ENCODE data around the gene LIX1L. TPM values are rescaled to one million over a fixed set of nuclear protein-coding genes. Genes with fewer than 3 reads are reported as not detected.

LIX1L gene
- total RNA-seq, 2 experiments from 2014 or later, result 21.4 to 21.5 TPM

DNA sequence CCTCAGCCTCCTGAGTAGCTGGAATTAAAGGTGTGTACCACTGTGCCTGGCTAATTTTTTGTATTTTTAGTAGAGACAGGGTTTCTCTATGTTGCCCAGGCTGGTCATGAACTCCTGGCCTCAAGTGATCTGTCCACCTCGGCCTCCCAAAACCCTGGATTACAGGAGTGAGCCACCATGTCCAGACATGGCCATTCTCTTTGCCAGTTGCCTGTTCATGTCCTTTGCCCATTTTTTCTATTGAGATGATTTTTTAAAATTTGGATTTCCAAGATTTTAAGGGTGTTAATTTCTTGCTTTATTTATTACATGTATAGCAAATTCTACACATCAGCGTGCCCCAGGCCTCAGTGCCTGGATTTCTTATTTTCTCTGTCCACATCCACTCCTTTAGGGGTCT lies 9.5 kb upstream of the LIX1L start:
- intact Hi-C loops (cut with DNase I, micrococcal nuclease), result loop anchor here in 1 of 2 experiments (5.0 kb wide), 1 partner anchor 140 kb away; no protein-coding TSS in a partner anchor
- Mint-ChIP-seq H3K27ac (no peak overlapping the region), H3K9me3 (no peaks in the 10 kb centered on the region), H3K4me3 (peak overlapping the region; percentile 73), H3K27me3 (no peaks in the 10 kb centered on the region), H3K36me3 (ENCODE audit: low read depth) (peaks cover 15% of the 10 kb centered on the region), H3K4me1 (ENCODE audit: low read depth) (peaks cover 44% of the 10 kb centered on the region)
- Histone ChIP-seq H3K4me3 (ENCODE audit: low read length) (no peak overlapping the region), H3K27me3 (ENCODE audit: control insufficient read depth in 1 of 2, insufficient read depth in 2 of 2, low read length in 2 of 2) (no peaks in the 10 kb centered on the region), H3K36me3 (ENCODE audit: insufficient read depth, low read length) (no peaks in the 10 kb centered on the region), H3K4me1 (ENCODE audit: insufficient read depth, low read length) (peaks cover 28% of the 10 kb centered on the region), H3K27ac (ENCODE audit: low read depth in 1 of 2, low read length in 2 of 2) (no peak overlapping the region), H3K9me3 (ENCODE audit: control insufficient read depth in 1 of 2, insufficient read depth in 1 of 2, low read length in 2 of 2) (peaks cover 0 to 4% of the 10 kb centered on the region in 2 experiments)
- DNase-seq (no peak), ATAC-seq (ENCODE audit: poor library complexity) (no peak)
- ChIA-PET POLR2A (interaction anchor here (1.1 to 6.2 kb wide), 4 partner anchors 11 to 48 kb away, joined by 4 to 154 read pairs (median 76); partner anchors contain the start of genes LIX1L, RBM8A and TXNIP), CTCF (interaction anchor here (1.2 to 5.4 kb wide), 4 partner anchors 10 to 40 kb away, joined by 3 to 40 read pairs (median 14); partner anchors contain the start of genes LIX1L and RBM8A)
- TF ChIP-seq CTCF (IDR thresholded peaks at IDR 0.05), result no peak

DNA sequence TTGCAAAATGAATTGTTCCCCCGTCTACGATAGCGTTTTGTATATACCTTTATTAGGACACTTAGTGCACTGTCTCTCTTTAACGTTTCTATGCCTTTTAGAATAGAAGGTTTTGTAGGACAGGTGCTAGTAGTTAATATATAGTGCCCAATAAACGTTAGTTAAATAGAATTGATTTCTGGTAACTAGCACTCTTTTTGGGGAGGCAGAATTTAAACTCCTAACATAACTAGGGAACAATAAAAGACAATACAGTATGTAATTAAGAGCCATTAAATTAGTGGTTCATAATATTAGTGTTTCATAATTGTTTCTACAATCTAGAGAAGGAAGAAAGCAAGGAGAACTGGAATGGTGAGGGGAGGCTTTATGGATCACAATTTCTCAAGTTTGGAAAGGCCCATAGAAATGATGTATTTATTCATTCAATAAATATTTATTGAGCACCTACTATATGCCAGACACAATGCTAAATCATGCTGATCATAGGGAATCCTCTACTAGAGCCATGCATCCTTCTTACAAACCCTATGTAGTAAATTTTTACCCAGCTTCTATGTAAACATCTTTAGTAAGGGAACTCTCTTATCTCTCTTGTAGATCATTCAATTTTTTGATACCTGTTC lies 7.4 kb upstream of the LIX1L start:
- H3K27me3 ChIP-seq (ENCODE audit: control insufficient read depth in 1 of 2, insufficient read depth in 2 of 2, low read length in 2 of 2), result no peaks in the 10 kb centered on the region
- no peak for TF ChIP-seq CTCF (IDR thresholded peaks at IDR 0.05)
- peaks cover 48% of the 10 kb centered on the region for H3K4me1 ChIP-seq (ENCODE audit: insufficient read depth, low read length)
- Mint-ChIP-seq H3K9me3 (no peaks in the 10 kb centered on the region), H3K4me3 (peak overlapping the region; percentile 94), H3K27ac (peak overlapping the region; percentile 94), H3K4me1 (ENCODE audit: low read depth) (peaks cover 48% of the 10 kb centered on the region), H3K36me3 (ENCODE audit: low read depth) (peaks cover 15% of the 10 kb centered on the region), H3K27me3 (no peaks in the 10 kb centered on the region)
- H3K36me3 ChIP-seq (ENCODE audit: insufficient read depth, low read length), result no peaks in the 10 kb centered on the region
- ChIA-PET POLR2A (interaction anchor here (0.6 to 6.2 kb wide), 20 partner anchors 9 to 120 kb away, joined by 3 to 154 read pairs (median 9); partner anchors contain the start of genes LIX1L, NUDT17, PEX11B and PIAS3), CTCF (interaction anchor here (1.8 to 5.4 kb wide), 3 partner anchors 14 to 42 kb away, joined by 14 to 40 read pairs (median 21); partner anchors contain the start of gene RBM8A)
- H3K4me3 ChIP-seq (ENCODE audit: low read length), result peak overlapping the region; percentile 72
- intact Hi-C loops (cut with DNase I, micrococcal nuclease), result loop anchor here in 1 of 2 experiments (2.0 to 5.0 kb wide), 2 partner anchors 38 to 138 kb away; partner anchors contain the start of gene RBM8A
- ATAC-seq (ENCODE audit: poor library complexity) (no peak), DNase-seq (no peak)
- peak overlapping the region; percentile 58 to 59 for H3K27ac ChIP-seq (ENCODE audit: low read depth in 1 of 2, low read length in 2 of 2)
- H3K9me3 ChIP-seq (ENCODE audit: control insufficient read depth in 1 of 2, insufficient read depth in 1 of 2, low read length in 2 of 2), result peaks cover 0 to 4% of the 10 kb centered on the region in 2 experiments

DNA sequence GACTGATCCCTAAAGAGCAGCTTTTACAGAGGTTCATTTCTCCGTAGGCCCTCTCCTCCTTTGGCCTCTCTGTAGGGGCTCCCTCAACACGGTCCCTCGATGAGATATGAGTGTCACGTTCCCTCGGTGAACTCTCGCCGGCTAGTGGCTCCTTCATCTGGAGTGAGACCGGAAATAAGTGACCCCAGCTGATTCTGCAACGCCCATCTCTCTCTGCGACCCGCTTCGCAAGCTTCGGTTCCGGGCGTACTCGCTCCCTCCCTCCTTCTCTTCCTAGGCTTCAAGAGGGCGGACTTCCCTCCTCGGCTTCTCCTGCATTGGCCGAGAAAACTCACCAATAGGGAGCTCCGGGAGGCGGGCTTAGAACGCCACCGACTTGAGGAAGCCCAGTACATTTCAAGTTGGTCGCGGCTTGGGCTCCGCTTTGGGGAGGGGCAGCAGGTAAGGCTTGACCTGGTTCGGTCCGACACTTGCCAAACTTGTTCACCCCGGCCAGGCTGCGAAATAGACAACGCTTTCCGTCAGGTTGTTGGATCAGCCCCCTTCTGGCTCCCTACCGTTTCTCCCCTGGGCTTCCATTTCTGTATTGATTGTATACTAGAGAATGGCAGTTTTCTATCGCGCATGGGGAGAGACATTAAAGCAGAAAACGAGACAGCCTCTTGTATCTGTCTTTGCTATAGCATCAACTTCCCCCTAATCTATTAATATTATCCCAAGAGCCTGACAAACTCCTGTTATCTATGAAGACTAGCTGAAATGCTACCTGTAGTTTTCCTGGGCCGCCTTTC lies 6.7 kb upstream of the LIX1L start, which contains the start of the genes ANKRD34A and POLR3GL:
Gene ANKRD34A (minus strand): TSS at position 248 of the 791 bp plus-strand sequence. CDS start 2,816 bp downstream, outside the sequence.
Gene POLR3GL (plus strand): TSS at position 363 of the 791 bp plus-strand sequence. CDS start 10,176 bp downstream, outside the sequence.
- Histone ChIP-seq H3K36me3 (ENCODE audit: insufficient read depth, low read length) (no peaks in the 10 kb centered on the region), H3K27me3 (ENCODE audit: control insufficient read depth in 1 of 2, insufficient read depth in 2 of 2, low read length in 2 of 2) (no peaks in the 10 kb centered on the region), H3K4me3 (ENCODE audit: low read length) (peak within 1 kb of the TSS; percentile 72), H3K27ac (ENCODE audit: low read depth in 1 of 2, low read length in 2 of 2) (peak within 1 kb of the TSS; percentile 58 to 62), H3K9me3 (ENCODE audit: control insufficient read depth in 1 of 2, insufficient read depth in 1 of 2, low read length in 2 of 2) (peaks cover 0 to 4% of the 10 kb centered on the region in 2 experiments), H3K4me1 (ENCODE audit: insufficient read depth, low read length) (peaks cover 55% of the 10 kb centered on the region)
- Mint-ChIP-seq H3K27me3 (no peaks in the 10 kb centered on the region), H3K4me3 (peak within 1 kb of the TSS; percentile 94), H3K9me3 (no peaks in the 10 kb centered on the region), H3K36me3 (ENCODE audit: low read depth) (peaks cover 15% of the 10 kb centered on the region), H3K4me1 (ENCODE audit: low read depth) (peaks cover 55% of the 10 kb centered on the region), H3K27ac (peak within 1 kb of the TSS; percentile 94)
- ChIA-PET CTCF (interaction anchor here (0.8 to 5.4 kb wide), 8 partner anchors 14 to 119 kb away, joined by 3 to 40 read pairs (median 8); partner anchors contain the start of genes NUDT17 and RBM8A), POLR2A (interaction anchor here (0.6 to 6.2 kb wide), 26 partner anchors 8 to 140 kb away, joined by 3 to 154 read pairs (median 6); partner anchors contain the start of genes LIX1L, NUDT17, PEX11B and PIAS3)
- ATAC-seq (ENCODE audit: poor library complexity) (peak; percentile 90), DNase-seq (peak; percentile 75 to 96 (median 88))
- intact Hi-C loops (cut with DNase I, micrococcal nuclease), result loop anchor here (2.0 to 5.0 kb wide), 3 partner anchors 33 to 137 kb away; partner anchors contain the start of genes RBM8A (in 1 of the 2) and TXNIP (in 1 of the 2)
- no peak for TF ChIP-seq CTCF (IDR thresholded peaks at IDR 0.05)
